ENCODE data around the gene MMEL1.

Gene MMEL1

DNA sequence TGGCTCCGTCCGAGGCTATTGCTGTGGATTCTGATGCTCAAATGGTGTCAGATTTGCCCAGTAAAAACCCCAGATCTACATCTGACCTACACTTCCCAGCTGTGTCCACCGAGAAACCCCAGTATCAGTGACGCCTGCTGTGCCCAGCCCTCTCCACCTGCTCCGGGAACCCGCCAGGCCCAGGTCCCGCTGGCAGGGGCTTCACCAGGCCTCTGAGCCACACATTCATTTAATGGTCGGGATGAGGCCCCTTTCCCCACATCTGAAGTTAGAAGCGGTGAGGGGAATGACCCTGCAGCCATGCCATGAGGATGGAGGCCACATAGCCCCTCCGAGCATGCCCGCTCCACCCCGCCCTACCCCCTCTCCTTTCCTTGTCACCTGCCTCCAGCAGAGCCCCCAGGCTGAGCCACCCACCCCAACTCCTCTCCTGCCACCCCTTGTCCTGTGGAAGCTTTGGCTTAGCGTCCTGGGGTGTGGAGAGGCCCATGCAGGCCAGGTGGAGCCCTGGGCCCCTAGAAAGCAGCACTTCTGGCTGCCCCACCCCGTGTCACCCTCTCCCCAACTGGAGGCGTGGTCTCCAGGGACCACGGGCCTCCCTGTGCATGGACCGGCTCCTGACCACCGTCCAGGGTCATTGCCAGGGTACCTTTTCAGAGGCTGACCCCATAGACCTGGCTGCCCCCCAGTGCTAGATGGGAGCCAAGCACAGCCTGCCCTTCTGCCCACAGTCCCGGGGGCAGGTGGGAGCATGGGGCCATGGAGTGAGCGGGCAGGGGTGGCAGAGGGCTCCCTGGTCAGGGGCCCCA is 68.6 kb downstream of the MMEL1 start:
- ChIA-PET POLR2A (interaction anchor here (1.1 to 1.7 kb wide), 2 partner anchors 38 to 112 kb away, joined by 3 read pairs; partner anchors contain the start of gene PANK4), CTCF (interaction anchor here (0.7 kb wide), 2 partner anchors 38 to 756 kb away, joined by 3 read pairs; partner anchors contain the start of gene PANK4)
- Histone ChIP-seq H3K9me3 (ENCODE audit: control insufficient read depth, insufficient read depth, low read depth, low read length) (no peaks in the 10 kb centered on the region), H3K36me3 (ENCODE audit: control insufficient read depth in 2 of 2, insufficient read depth in 1 of 2, low read length in 2 of 2) (no peaks in the 10 kb centered on the region), H3K4me3 (ENCODE audit: low read depth, low read length) (no peak overlapping the region), H3K4me1 (ENCODE audit: control insufficient read depth, insufficient read depth, low read length) (no peaks in the 10 kb centered on the region), H3K27ac (ENCODE audit: extremely low read depth, low read depth, low read length) (no peak overlapping the region)
- TF ChIP-seq ZNF560 (tag by site-specific recombination; IDR thresholded peaks at IDR 0.05; ENCODE audit: borderline replicate concordance): no peak
- no peak for TF ChIP-seq ZNF223 (tag by site-specific recombination; IDR thresholded peaks at IDR 0.05)

DNA sequence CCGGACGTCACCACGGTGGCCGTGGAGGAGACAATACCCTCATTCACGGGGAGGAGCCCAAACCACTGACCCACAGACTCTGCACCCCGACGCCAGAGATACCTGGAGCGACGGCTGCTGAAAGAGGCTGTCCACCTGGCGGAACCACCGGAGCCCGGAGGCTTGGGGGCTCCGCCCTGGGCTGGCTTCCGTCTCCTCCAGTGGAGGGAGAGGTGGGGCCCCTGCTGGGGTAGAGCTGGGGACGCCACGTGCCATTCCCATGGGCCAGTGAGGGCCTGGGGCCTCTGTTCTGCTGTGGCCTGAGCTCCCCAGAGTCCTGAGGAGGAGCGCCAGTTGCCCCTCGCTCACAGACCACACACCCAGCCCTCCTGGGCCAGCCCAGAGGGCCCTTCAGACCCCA is 69.6 kb downstream of the MMEL1 start:
- TF ChIP-seq, protein P1, sequence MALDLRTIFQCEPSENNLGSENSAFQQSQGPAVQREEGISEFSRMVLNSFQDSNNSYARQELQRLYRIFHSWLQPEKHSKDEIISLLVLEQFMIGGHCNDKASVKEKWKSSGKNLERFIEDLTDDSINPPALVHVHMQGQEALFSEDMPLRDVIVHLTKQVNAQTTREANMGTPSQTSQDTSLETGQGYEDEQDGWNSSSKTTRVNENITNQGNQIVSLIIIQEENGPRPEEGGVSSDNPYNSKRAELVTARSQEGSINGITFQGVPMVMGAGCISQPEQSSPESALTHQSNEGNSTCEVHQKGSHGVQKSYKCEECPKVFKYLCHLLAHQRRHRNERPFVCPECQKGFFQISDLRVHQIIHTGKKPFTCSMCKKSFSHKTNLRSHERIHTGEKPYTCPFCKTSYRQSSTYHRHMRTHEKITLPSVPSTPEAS (tag by site-specific recombination; IDR thresholded peaks at IDR 0.05): no peak
- TF ChIP-seq KLF9 (tag by site-specific recombination; IDR thresholded peaks at IDR 0.05; ENCODE audit: low read depth): no peak
- TF ChIP-seq KLF7 (tag by site-specific recombination; IDR thresholded peaks at IDR 0.05; ENCODE audit: borderline replicate concordance): no peak
- TF ChIP-seq ZNF654 (tag by site-specific recombination; IDR thresholded peaks at IDR 0.05; ENCODE audit: low read depth): no peak
- no peak for TF ChIP-seq ZNF155 (tag by site-specific recombination; IDR thresholded peaks at IDR 0.05)
- TF ChIP-seq ZNF24 (tag by site-specific recombination; IDR thresholded peaks at IDR 0.05): no peak
- TF ChIP-seq, protein P2, sequence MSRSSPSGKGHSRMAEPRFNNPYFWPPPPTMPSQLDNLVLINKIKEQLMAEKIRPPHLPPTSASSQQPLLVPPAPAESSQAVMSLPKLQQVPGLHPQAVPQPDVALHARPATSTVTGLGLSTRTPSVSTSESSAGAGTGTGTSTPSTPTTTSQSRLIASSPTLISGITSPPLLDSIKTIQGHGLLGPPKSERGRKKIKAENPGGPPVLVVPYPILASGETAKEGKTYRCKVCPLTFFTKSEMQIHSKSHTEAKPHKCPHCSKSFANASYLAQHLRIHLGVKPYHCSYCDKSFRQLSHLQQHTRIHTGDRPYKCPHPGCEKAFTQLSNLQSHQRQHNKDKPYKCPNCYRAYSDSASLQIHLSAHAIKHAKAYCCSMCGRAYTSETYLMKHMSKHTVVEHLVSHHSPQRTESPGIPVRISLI (tag by site-specific recombination; IDR thresholded peaks at IDR 0.05): no peak
- TF ChIP-seq ZNF311 (tag by site-specific recombination; IDR thresholded peaks at IDR 0.05; ENCODE audit: borderline replicate concordance): no peak
- TF ChIP-seq, protein P3, sequence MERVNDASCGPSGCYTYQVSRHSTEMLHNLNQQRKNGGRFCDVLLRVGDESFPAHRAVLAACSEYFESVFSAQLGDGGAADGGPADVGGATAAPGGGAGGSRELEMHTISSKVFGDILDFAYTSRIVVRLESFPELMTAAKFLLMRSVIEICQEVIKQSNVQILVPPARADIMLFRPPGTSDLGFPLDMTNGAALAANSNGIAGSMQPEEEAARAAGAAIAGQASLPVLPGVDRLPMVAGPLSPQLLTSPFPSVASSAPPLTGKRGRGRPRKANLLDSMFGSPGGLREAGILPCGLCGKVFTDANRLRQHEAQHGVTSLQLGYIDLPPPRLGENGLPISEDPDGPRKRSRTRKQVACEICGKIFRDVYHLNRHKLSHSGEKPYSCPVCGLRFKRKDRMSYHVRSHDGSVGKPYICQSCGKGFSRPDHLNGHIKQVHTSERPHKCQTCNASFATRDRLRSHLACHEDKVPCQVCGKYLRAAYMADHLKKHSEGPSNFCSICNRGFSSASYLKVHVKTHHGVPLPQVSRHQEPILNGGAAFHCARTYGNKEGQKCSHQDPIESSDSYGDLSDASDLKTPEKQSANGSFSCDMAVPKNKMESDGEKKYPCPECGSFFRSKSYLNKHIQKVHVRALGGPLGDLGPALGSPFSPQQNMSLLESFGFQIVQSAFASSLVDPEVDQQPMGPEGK (tag by site-specific recombination; IDR thresholded peaks at IDR 0.05): no peak
- TF ChIP-seq ZNF132 (tag by site-specific recombination; IDR thresholded peaks at IDR 0.05; ENCODE audit: borderline replicate concordance): no peak
- no peak for TF ChIP-seq ZNF324 (tag by site-specific recombination; IDR thresholded peaks at IDR 0.05)
- TF ChIP-seq, protein P4, sequence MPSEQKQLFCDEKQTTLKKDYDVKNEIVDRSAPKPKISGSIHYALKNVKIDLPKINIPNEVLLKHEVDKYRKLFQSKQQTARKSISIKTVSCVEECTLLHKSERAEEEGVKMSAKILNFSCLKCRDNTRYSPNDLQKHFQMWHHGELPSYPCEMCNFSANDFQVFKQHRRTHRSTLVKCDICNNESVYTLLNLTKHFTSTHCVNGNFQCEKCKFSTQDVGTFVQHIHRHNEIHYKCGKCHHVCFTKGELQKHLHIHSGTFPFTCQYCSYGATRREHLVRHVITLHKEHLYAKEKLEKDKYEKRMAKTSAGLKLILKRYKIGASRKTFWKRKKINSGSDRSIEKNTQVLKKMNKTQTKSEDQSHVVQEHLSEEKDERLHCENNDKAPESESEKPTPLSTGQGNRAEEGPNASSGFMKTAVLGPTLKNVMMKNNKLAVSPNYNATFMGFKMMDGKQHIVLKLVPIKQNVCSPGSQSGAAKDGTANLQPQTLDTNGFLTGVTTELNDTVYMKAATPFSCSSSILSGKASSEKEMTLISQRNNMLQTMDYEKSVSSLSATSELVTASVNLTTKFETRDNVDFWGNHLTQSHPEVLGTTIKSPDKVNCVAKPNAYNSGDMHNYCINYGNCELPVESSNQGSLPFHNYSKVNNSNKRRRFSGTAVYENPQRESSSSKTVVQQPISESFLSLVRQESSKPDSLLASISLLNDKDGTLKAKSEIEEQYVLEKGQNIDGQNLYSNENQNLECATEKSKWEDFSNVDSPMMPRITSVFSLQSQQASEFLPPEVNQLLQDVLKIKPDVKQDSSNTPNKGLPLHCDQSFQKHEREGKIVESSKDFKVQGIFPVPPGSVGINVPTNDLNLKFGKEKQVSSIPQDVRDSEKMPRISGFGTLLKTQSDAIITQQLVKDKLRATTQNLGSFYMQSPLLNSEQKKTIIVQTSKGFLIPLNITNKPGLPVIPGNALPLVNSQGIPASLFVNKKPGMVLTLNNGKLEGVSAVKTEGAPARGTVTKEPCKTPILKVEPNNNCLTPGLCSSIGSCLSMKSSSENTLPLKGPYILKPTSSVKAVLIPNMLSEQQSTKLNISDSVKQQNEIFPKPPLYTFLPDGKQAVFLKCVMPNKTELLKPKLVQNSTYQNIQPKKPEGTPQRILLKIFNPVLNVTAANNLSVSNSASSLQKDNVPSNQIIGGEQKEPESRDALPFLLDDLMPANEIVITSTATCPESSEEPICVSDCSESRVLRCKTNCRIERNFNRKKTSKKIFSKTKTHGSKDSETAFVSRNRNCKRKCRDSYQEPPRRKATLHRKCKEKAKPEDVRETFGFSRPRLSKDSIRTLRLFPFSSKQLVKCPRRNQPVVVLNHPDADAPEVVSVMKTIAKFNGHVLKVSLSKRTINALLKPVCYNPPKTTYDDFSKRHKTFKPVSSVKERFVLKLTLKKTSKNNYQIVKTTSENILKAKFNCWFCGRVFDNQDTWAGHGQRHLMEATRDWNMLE (tag by site-specific recombination; conservative IDR thresholded peaks at IDR 0.05; ENCODE audit: low read depth): no peak
- TF ChIP-seq SCRT2 (tag by site-specific recombination; IDR thresholded peaks at IDR 0.05): no peak
- no peak for TF ChIP-seq ZNF610 (tag by site-specific recombination; IDR thresholded peaks at IDR 0.05; ENCODE audit: borderline replicate concordance)
- no peak for TF ChIP-seq ZNF292 (tag by site-specific recombination; IDR thresholded peaks at IDR 0.05; ENCODE audit: borderline replicate concordance, low read depth)
- no peak for TF ChIP-seq ZNF660 (tag by site-specific recombination; IDR thresholded peaks at IDR 0.05)
- TF ChIP-seq ZBTB1 (tag by site-specific recombination; IDR thresholded peaks at IDR 0.05): no peak
- TF ChIP-seq ZNF48 (tag by site-specific recombination; IDR thresholded peaks at IDR 0.05): no peak
- TF ChIP-seq, protein P5, sequence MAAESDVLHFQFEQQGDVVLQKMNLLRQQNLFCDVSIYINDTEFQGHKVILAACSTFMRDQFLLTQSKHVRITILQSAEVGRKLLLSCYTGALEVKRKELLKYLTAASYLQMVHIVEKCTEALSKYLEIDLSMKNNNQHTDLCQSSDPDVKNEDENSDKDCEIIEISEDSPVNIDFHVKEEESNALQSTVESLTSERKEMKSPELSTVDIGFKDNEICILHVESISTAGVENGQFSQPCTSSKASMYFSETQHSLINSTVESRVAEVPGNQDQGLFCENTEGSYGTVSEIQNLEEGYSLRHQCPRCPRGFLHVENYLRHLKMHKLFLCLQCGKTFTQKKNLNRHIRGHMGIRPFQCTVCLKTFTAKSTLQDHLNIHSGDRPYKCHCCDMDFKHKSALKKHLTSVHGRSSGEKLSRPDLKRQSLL (tag by site-specific recombination; IDR thresholded peaks at IDR 0.05): no peak
- no peak for TF ChIP-seq RBAK (tag by site-specific recombination; IDR thresholded peaks at IDR 0.05)
- Histone ChIP-seq H3K27ac (ENCODE audit: extremely low read depth, low read depth, low read length) (no peak overlapping the region), H3K36me3 (ENCODE audit: control insufficient read depth in 2 of 2, insufficient read depth in 1 of 2, low read length in 2 of 2) (no peaks in the 10 kb centered on the region), H3K9me3 (ENCODE audit: control insufficient read depth, insufficient read depth, low read depth, low read length) (no peaks in the 10 kb centered on the region), H3K4me1 (ENCODE audit: control insufficient read depth, insufficient read depth, low read length) (no peaks in the 10 kb centered on the region), H3K4me3 (ENCODE audit: low read depth, low read length) (no peak overlapping the region)
- ChIA-PET POLR2A (no interaction called here), CTCF (no interaction called here)
